Measurements from ENCODE around the gene SPART. TPM values are rescaled to one million over a fixed set of nuclear protein-coding genes. Genes with fewer than 3 reads are reported as not detected.

SPART gene
- total RNA-seq, 4 donors from 2014 or later: 33.9 to 51.2 (median 38.1) TPM

- H3K4me3 ChIP-seq (ENCODE audit: low read depth, poor library complexity, severe bottlenecking): no peak overlapping the region
- TF ChIP-seq POLR2A (IDR thresholded peaks at IDR 0.05) (no peak), CTCF (IDR thresholded peaks at IDR 0.05) (no peak)
- intact Hi-C loops (cut with DNase I; ENCODE audit: low total_unique reads): no loop called here
- 64% methylated on average over 6 of the region's 6 CpGs for WGBS, 2 donors
- no peak for DNase-seq (ENCODE audit: low spot score in 2 of 2)
These were observed 2.0 kb downstream of the SPART start for GRCh38 chr13:36344173-36344572.

GRCh38 chr13:36343766-36344165, 2.4 kb downstream of the SPART start:
- TF ChIP-seq CTCF (IDR thresholded peaks at IDR 0.05): no peak
- TF ChIP-seq POLR2A (IDR thresholded peaks at IDR 0.05): no peak
- H3K4me3 ChIP-seq (ENCODE audit: low read depth, poor library complexity, severe bottlenecking): no peak overlapping the region
- no peak for DNase-seq (ENCODE audit: low spot score in 2 of 2)
- intact Hi-C loops (cut with DNase I; ENCODE audit: low total_unique reads): no loop called here
- WGBS, 2 donors: 90 to 91% methylated on average over 3 of the region's 3 CpGs

GRCh38 chr13:36342715-36343114, 3.5 kb downstream of the SPART start:
- intact Hi-C loops (cut with DNase I; ENCODE audit: low total_unique reads): no loop called here
- no peak for TF ChIP-seq POLR2A (IDR thresholded peaks at IDR 0.05)
- no peak for TF ChIP-seq CTCF (IDR thresholded peaks at IDR 0.05)
- DNase-seq (ENCODE audit: low spot score in 2 of 2): no peak
- 90 to 97% methylated on average over 2 of the region's 2 CpGs for WGBS, 2 donors
- no peak overlapping the region for H3K4me3 ChIP-seq (ENCODE audit: low read depth, poor library complexity, severe bottlenecking)

- no peak for DNase-seq (ENCODE audit: low spot score in 2 of 2)
- TF ChIP-seq CTCF (IDR thresholded peaks at IDR 0.05): no peak
- no peak for TF ChIP-seq POLR2A (IDR thresholded peaks at IDR 0.05)
- H3K4me3 ChIP-seq (ENCODE audit: low read depth, poor library complexity, severe bottlenecking): no peak overlapping the region
- intact Hi-C loops (cut with DNase I; ENCODE audit: low total_unique reads): no loop called here
- WGBS, 2 donors: 67% methylated on average over 1 of the region's 1 CpG
These were observed 4.5 kb downstream of the SPART start for GRCh38 chr13:36341718-36342117.

GRCh38 chr13:36339600-36340155, 6.5 kb downstream of the SPART start:
- H3K4me3 ChIP-seq (ENCODE audit: low read depth, poor library complexity, severe bottlenecking): no peak overlapping the region
- no peak for DNase-seq (ENCODE audit: low spot score in 2 of 2)
- TF ChIP-seq CTCF (IDR thresholded peaks at IDR 0.05) (no peak), POLR2A (IDR thresholded peaks at IDR 0.05) (no peak)
- intact Hi-C loops (cut with DNase I; ENCODE audit: low total_unique reads): no loop called here
- WGBS, 2 donors: 93 to 95% methylated on average over 4 of the region's 4 CpGs
